Lower lobe of right lung (tissue), 2 donors: ENCODE data around the gene FAM107B. TPM values are rescaled to one million over a fixed set of nuclear protein-coding genes. Genes with fewer than 3 reads are reported as not detected.

Source experiments
- ATAC-seq, 2 donors: fragments of 200-7000 bp; cut with Tn5 transposase; one replicate each; pipeline ENCODE4 v1.9.1; 2020 to 2022; ENCODE audit warnings: mild to moderate bottlenecking in 2 of 2, moderate library complexity in 2 of 2
- DNase-seq: peaks from one replicate; pipeline ENCODE4 v3.0.0-alpha.2; 2020
- H3K27ac ChIP-seq: fragments of 200-600 bp; one replicate; pipeline ENCODE4 v1.8.0; 2022
- H3K27me3 ChIP-seq: fragments of 200-600 bp; one replicate; pipeline ENCODE4 v1.8.0; 2022; ENCODE audit warnings: low read depth
- H3K36me3 ChIP-seq: fragments of 200-600 bp; one replicate; pipeline ENCODE4 v1.8.0; 2022; ENCODE audit warnings: mild to moderate bottlenecking
- H3K4me1 ChIP-seq: fragments of 200-600 bp; one replicate; pipeline ENCODE4 v1.8.0; 2022
- H3K4me3 ChIP-seq: fragments of 200-600 bp; one replicate; pipeline ENCODE4 v1.8.0; 2022; ENCODE audit warnings: mild to moderate bottlenecking
- H3K9me3 ChIP-seq: fragments of 200-600 bp; one replicate; pipeline ENCODE4 v1.8.0; 2022
- CTCF ChIP-seq: fragments of 200-600 bp; IDR thresholded peaks from one replicate; pipeline ENCODE4 v1.8.0; 2022; ENCODE audit warnings: antibody characterized with exemption, mild to moderate bottlenecking
- intact Hi-C: fragments of 100-400 bp; cut with DNase I; formaldehyde crosslinking; loops from one replicate; pipeline ENCODE4 v1.11.0; 2022
- total RNA-seq: library from RNA; stranded (reverse); fragmentation: NEBNext Ultra II Directional; extraction: Animal tissue kit (Norgen Biotek cat#: 25700); gene quantifications from one replicate; pipeline ENCODE4 v1.2.1, GENCODE V29; 2021
- donor health status: DM: no; HTN: yes; CAD: no; lungs with severe emphysema.

Gene FAM107B
- total RNA-seq, 1 donor from 2014 or later: 75.4 TPM

- peak overlapping the region; percentile 56 for H3K27ac ChIP-seq
- no peaks in the 10 kb centered on the region for H3K27me3 ChIP-seq
- ATAC-seq (no peak), DNase-seq (no peak)
- intact Hi-C loops: no loop called here
- H3K4me1 ChIP-seq: peaks cover 46% of the 10 kb centered on the region
- no peak overlapping the region for H3K4me3 ChIP-seq
- TF ChIP-seq CTCF: no peak
- H3K36me3 ChIP-seq: no peaks in the 10 kb centered on the region
- no peaks in the 10 kb centered on the region for H3K9me3 ChIP-seq
These were observed 187.1 kb downstream of the FAM107B start for GRCh38 chr10:14587540-14588083.

GRCh38 chr10:14586901-14587300 lies 187.8 kb downstream of the FAM107B start:
- Histone ChIP-seq H3K27me3 (no peaks in the 10 kb centered on the region), H3K9me3 (no peaks in the 10 kb centered on the region), H3K36me3 (no peaks in the 10 kb centered on the region), H3K4me3 (no peak overlapping the region), H3K4me1 (peaks cover 46% of the 10 kb centered on the region), H3K27ac (peak overlapping the region; percentile 56)
- ATAC-seq (peak in 1 of 2 donors; percentile 5), DNase-seq (no peak)
- intact Hi-C loops: no loop called here
- no peak for TF ChIP-seq CTCF

- Histone ChIP-seq H3K27me3 (no peaks in the 10 kb centered on the region), H3K4me3 (no peak overlapping the region), H3K27ac (no peak overlapping the region), H3K9me3 (no peaks in the 10 kb centered on the region), H3K36me3 (no peaks in the 10 kb centered on the region), H3K4me1 (peaks cover 52% of the 10 kb centered on the region)
- no peak for TF ChIP-seq CTCF
- no peak for DNase-seq
- ATAC-seq: no peak
- intact Hi-C loops: no loop called here
These were observed 189.2 kb downstream of the FAM107B start for GRCh38 chr10:14585287-14586193.

- no peak for ATAC-seq
- no peak for TF ChIP-seq CTCF
These were observed 190.0 kb downstream of the FAM107B start for GRCh38 chr10:14584661-14585060.

GRCh38 chr10:14583967-14584366 lies 190.7 kb downstream of the FAM107B start:
- H3K4me3 ChIP-seq: no peak overlapping the region
- no peaks in the 10 kb centered on the region for H3K36me3 ChIP-seq
- no peak for DNase-seq
- ATAC-seq: no peak
- H3K27ac ChIP-seq: no peak overlapping the region
- H3K27me3 ChIP-seq: no peaks in the 10 kb centered on the region
- peaks cover 66% of the 10 kb centered on the region for H3K4me1 ChIP-seq
- TF ChIP-seq CTCF: no peak
- intact Hi-C loops: no loop called here
- no peaks in the 10 kb centered on the region for H3K9me3 ChIP-seq

More at GRCh38 chr10:14584661-14585060, 190.0 kb downstream of the FAM107B start:
- intact Hi-C loops: no loop called here
- peaks cover 61% of the 10 kb centered on the region for H3K4me1 ChIP-seq
- H3K27ac ChIP-seq: no peak overlapping the region
- H3K4me3 ChIP-seq: no peak overlapping the region
- no peak for DNase-seq
- no peaks in the 10 kb centered on the region for H3K9me3 ChIP-seq
- H3K36me3 ChIP-seq: no peaks in the 10 kb centered on the region
- no peaks in the 10 kb centered on the region for H3K27me3 ChIP-seq
